ENCODE results near the gene TRIM59.

GRCh38 chr3:160400702-160401150 lies 48.9 kb downstream of the TRIM59 start:
- TF ChIP-seq, protein P1, sequence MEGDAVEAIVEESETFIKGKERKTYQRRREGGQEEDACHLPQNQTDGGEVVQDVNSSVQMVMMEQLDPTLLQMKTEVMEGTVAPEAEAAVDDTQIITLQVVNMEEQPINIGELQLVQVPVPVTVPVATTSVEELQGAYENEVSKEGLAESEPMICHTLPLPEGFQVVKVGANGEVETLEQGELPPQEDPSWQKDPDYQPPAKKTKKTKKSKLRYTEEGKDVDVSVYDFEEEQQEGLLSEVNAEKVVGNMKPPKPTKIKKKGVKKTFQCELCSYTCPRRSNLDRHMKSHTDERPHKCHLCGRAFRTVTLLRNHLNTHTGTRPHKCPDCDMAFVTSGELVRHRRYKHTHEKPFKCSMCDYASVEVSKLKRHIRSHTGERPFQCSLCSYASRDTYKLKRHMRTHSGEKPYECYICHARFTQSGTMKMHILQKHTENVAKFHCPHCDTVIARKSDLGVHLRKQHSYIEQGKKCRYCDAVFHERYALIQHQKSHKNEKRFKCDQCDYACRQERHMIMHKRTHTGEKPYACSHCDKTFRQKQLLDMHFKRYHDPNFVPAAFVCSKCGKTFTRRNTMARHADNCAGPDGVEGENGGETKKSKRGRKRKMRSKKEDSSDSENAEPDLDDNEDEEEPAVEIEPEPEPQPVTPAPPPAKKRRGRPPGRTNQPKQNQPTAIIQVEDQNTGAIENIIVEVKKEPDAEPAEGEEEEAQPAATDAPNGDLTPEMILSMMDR (conservative IDR thresholded peaks at IDR 0.05; ENCODE audit: low read depth, low read length), result no peak
- TF ChIP-seq EZH2 (IDR thresholded peaks at IDR 0.05; ENCODE audit: low read length, unreplicated experiment) (no peak), EZH2phosphoT487 (IDR thresholded peaks at IDR 0.05; ENCODE audit: borderline replicate concordance, low read length) (no peak)

All from PC-3 (cell line).